ENCODE data around the gene HOXB7.
A peak's percentile ranks its signal among the peaks of the same experiment; 100 is the strongest.

Gene HOXB7

GRCh38 chr17:48577946-48578615 lies 32.7 kb downstream of the HOXB7 start, which contains the start of gene HOXB4:
HOXB4 (minus strand) TSS chr17:48578350; CDS start chr17:48578319, 31 bp downstream.
- DNase-seq, result peak in 1 of 2 experiments; percentile 39

- DNase-seq, result no peak
Measured at GRCh38 chr17:48577330-48577945, 33.4 kb downstream of the HOXB7 start.

- no peak for DNase-seq
Measured at GRCh38 chr17:48576479-48577309, 34.1 kb downstream of the HOXB7 start.

GRCh38 chr17:48575673-48576478 lies 34.9 kb downstream of the HOXB7 start:
- DNase-seq, result no peak

- no peak for DNase-seq
Measured at GRCh38 chr17:48575066-48575582, 35.7 kb downstream of the HOXB7 start.

GRCh38 chr17:48574505-48575065 lies 36.2 kb downstream of the HOXB7 start:
- DNase-seq, result no peak

DNA sequence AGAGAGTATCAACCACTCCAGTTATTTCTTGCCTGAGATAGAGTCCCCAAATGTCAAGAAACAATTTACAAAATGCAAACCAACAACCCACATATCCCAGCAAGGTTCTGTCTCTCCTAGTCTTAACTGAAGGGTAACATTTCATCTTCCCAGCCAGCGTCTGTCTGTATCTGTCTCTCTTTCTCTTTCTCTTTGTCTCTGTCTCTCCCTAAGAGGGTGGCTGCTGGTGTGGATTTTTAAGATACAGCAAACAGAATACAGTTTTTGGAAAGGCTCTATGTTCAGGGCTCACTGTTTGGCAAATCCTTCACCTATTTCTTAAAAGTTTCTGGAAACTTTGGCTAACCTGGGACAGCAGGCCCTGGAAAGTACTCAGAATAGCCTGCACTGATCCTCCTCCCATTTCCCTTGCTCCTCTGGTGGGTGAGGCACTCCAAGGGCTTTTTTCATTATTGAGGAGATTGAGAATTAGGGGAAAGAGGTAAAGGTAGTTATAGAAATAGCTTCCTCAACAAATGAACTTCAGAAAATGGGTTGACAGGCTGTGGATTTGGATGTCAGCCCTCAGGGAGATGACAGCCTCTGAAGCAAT lies 38.9 kb downstream of the HOXB7 start:
- DNase-seq, result no peak

- no peak for DNase-seq
Measured at GRCh38 chr17:48571024-48571818, 39.6 kb downstream of the HOXB7 start.

DNA sequence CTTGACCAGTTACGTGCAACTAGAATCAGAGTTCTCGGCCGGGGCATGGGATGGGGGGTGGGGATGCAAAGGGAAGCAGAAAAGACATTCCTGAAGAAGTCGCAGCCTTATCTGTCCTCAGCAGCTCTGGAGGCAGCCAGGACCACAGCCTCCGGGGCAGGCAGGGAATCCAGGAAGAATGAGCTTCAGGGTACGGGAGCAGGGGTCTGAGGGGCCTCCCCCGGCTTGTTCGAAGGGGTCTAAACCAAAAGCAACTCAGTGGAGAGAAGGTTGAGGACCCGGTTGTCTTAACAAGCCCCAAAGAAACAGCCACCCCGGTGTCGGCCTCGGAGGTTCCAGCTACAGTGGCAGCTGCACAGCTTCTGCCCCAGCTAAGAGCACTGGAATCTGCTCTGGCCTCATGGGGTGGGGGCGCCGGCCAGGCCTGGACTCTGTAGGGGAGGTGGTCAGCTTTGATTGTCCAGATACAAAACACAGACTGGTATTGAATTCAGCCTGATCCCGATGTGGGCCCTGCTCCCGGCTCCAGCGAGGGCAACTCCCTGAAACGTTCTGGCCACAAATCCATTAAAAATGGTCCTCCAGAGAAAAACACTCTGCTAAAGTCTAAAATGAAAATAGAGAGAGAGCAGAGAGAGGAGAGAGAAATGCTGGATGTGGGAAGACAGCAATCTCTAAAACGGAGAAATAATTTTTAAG lies 40.3 kb downstream of the HOXB7 start:
- no peak for DNase-seq

GRCh38 chr17:48569674-48570324 lies 41.0 kb downstream of the HOXB7 start:
- DNase-seq, result no peak

DNA sequence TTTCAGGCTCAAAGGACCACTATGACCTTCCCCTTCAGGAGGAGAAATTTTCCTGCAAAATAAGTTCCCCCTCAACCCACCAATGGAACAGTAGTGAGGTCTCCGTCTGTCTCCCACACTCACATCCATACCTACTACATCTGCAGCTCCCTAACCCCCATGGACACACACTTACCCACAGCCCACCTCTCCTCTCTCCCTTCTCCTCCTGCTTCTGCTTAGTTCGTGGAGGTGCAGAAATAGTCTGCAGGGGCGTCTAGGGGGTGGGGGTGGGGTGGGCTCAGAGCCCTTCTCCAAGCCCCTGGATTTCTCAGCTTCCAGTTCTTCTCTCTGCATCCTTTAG lies 41.6 kb downstream of the HOXB7 start:
- DNase-seq, result no peak

- no peak for DNase-seq
Measured at GRCh38 chr17:48568499-48569239, 42.1 kb downstream of the HOXB7 start.

GRCh38 chr17:48567646-48568354 lies 43.0 kb downstream of the HOXB7 start:
- no peak for DNase-seq

GRCh38 chr17:48567209-48567608 lies 43.6 kb downstream of the HOXB7 start:
- DNase-seq, result no peak

DNA sequence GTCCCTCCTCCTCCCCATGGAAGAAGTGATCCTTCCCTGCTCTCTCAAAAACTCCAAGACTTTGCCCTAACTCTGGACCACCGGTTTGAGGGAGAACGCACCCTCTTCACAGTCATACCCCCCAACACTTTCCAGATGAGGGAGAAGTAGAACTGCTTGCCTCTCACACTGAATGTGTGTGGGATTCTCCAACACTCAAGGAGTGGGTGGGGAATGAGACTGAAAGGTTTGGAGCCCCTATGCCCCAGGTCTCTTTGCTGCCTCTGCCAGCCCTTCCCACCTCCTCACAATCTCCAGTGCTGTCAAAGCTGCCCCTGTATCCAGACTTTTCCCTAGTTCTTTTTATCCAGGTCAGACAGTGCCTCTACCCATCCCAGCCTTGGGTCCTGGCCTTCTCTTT lies 44.1 kb downstream of the HOXB7 start:
- no peak for DNase-seq

DNA sequence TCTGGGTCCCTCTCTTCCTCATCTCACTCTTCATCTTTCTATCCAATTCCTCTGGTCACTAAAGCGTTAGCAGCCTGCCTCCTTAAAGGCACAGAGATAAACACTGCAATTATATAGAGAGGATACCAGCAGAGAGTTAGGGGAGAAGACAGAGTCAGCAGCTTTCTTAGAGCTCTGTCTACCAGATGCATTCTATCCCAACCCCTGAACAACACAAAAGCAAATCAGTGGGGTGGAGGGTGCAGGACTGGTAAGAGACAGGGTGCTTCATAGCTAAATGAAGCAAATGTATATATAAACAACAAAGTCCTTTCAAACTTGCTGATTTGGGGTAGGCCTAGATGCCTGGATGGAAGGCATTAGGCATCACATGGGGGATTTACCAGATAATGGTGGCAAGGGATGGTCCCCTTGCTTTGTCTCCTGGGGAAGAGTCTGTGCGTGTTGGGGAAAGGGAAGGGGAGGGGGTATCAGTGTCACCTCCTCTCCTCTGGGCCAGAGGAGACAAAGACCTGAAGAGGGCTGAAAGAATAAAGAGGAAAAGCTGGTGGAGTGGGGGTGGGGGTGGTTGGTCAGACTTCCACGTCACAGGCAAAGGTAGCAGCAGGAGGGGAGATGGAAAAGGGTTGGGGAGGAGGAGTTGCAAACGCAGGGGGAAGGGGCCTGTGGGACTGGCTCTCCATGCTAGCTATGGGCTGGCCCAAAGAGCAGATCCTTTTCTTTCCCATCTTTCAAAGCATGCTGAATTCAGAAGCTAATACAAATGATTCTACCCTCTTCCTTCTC lies 44.7 kb downstream of the HOXB7 start:
- DNase-seq, result no peak

- DNase-seq, result no peak
Measured at GRCh38 chr17:48565022-48565554, 45.7 kb downstream of the HOXB7 start.

Data from SW 1271 (cell line).